Midbrain (tissue), 1 donor: ENCODE data around the gene VSTM4.

Source experiments
- DNase-seq: peaks from one replicate; lab custom pipeline; 2025; lab: John Stamatoyannopoulos, UW

VSTM4 gene, protein sequence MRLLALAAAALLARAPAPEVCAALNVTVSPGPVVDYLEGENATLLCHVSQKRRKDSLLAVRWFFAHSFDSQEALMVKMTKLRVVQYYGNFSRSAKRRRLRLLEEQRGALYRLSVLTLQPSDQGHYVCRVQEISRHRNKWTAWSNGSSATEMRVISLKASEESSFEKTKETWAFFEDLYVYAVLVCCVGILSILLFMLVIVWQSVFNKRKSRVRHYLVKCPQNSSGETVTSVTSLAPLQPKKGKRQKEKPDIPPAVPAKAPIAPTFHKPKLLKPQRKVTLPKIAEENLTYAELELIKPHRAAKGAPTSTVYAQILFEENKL

GRCh38 chr10:49115015-49115795 lies at the start of gene VSTM4:
Gene VSTM4, minus strand, starts transcription at chr10:49115522. Its CDS starts 37 bp downstream, at chr10:49115485.
- peak; percentile 63 for DNase-seq

GRCh38 chr10:49164559-49165188 lies 49.4 kb upstream of the VSTM4 start:
- peak; percentile 7 for DNase-seq

GRCh38 chr10:49163741-49164140 lies 48.4 kb upstream of the VSTM4 start:
- no peak for DNase-seq

DNA sequence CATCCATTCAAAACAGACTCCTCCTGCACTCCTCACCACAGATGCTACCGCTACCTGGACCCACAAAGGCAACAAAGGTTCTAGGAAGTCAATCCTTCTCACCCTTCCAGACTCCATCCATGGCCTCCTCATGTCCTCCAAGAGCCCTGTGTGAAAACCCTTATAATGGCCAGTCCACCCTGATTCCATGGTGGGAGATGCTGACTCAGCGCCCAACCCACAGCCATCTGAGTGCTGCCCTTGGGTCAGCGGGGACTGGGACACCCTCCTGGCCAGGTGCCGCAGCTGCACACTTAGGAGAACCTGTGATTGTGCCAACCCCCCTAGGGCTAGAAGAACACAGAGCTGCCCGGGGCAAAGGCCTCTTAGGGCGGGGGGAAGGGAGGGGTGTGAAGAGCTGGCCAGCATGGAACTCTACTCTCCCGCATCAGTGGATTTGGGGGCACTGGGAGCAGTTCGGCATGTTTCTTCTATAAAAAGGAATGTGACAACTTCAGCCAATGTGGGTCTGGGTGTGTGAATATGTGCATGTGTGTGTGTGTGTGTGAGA lies 47.5 kb upstream of the VSTM4 start:
- no peak for DNase-seq

DNA sequence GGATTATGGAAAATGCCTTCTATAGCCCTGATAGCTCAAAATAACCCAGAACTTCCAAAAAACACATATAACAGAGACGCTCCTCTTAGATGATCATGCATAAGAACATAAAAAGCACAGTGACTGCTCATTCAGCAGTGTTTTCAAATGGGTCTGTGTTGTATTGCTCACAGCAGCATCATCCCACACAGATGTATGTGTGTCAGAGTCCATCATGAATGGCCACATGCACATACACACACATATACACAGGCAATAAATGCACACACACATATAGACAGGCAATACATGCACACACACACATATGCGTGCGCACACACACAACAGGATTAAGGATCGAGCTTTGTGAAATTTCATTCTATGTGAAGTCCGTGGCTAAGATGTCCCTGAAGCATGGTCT lies 46.7 kb upstream of the VSTM4 start:
- DNase-seq = no peak

GRCh38 chr10:49161411-49161997 lies 46.2 kb upstream of the VSTM4 start:
- peak; percentile 33 for DNase-seq

GRCh38 chr10:49160814-49161213 lies 45.5 kb upstream of the VSTM4 start:
- DNase-seq = no peak

- DNase-seq = no peak
Observed at GRCh38 chr10:49160110-49160509, 44.8 kb upstream of the VSTM4 start.

- DNase-seq = no peak
Observed at GRCh38 chr10:49158915-49159314, 43.6 kb upstream of the VSTM4 start.

- no peak for DNase-seq
Observed at GRCh38 chr10:49158404-49158803, 43.1 kb upstream of the VSTM4 start.

GRCh38 chr10:49157229-49157628 lies 41.9 kb upstream of the VSTM4 start:
- DNase-seq = no peak

- no peak for DNase-seq
Observed at GRCh38 chr10:49154641-49155040, 39.3 kb upstream of the VSTM4 start.

DNA sequence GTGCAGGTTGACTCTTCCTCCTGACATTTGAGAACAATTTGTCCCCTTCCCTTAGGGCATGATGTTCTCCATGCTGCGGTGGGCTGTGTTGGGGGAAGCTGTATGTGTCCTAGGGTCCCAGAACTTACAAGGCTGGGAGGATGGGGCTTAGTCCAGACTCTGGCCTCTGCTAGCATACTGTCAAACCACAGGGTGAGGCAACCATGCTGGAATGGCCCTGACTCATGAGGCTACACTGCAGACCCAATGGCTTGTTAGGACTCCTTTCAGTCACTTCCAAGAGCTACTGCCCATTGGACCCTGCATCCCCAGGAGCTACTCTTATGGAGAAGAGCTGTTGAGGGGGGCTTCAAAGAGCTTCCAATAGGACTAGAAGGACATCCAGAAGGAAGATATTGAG lies 38.6 kb upstream of the VSTM4 start:
- DNase-seq = no peak

- DNase-seq = no peak
Observed at GRCh38 chr10:49153115-49153514, 37.8 kb upstream of the VSTM4 start.

DNA sequence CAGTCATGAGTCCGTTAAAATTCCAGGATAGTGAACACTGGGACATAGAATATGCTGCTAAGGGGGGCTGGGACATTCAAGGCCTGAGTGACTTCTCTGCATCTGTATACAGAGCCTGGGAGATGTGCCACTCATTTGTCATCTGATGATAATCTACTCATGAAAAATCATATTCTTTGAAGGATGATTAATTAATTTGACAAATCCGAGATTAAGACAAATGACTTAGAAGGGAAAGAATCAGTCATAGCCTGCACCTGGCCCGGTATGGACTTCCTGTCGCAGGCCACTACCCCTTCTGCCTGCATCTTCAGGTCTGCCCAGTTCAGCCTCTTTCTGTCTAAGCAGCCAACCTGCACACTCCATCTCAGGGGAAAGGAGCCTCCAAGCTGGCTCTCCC lies 37.3 kb upstream of the VSTM4 start:
- DNase-seq = no peak

DNA sequence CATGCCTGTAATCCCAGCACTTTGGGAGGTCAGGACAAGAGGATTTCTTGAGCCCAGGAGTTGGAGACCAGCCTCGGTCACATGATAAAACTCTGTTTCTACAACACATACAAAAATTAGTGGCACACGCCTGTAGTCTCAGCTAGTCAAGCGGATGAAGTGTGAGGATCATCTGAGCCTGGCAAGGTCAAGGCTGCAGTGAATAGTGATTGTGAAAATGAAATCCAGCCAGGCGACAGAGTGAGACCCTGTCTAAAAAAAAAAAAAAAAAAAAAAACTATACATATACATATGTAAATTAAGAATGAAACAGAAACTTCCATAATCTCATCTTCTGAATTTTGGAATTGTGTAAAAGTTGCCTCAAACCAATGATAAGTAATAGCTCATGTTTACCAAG lies 36.7 kb upstream of the VSTM4 start:
- DNase-seq = no peak

- no peak for DNase-seq
Observed at GRCh38 chr10:49151481-49151880, 36.2 kb upstream of the VSTM4 start.

- no peak for DNase-seq
Observed at GRCh38 chr10:49151025-49151445, 35.7 kb upstream of the VSTM4 start.

DNA sequence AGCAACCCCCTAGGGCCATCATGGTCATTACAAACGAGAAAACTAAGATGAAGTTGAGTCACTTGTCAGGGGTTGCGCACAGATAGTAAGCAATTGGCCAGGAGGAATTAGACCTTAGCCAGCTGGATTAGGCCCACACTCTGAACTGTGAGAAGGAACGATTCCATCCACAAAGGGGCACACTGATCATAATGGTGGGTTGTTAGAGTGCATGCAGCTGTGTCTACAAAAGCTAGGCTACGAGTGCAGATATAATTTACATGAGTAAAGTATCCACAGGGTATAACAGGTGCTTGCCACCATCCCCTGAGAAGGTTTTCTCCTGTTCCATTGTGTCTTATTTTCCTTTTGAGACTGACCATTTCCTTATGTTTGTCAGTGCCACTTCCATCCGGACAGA lies 35.1 kb upstream of the VSTM4 start:
- no peak for DNase-seq

GRCh38 chr10:49149881-49150280 lies 34.6 kb upstream of the VSTM4 start:
- DNase-seq = no peak

DNA sequence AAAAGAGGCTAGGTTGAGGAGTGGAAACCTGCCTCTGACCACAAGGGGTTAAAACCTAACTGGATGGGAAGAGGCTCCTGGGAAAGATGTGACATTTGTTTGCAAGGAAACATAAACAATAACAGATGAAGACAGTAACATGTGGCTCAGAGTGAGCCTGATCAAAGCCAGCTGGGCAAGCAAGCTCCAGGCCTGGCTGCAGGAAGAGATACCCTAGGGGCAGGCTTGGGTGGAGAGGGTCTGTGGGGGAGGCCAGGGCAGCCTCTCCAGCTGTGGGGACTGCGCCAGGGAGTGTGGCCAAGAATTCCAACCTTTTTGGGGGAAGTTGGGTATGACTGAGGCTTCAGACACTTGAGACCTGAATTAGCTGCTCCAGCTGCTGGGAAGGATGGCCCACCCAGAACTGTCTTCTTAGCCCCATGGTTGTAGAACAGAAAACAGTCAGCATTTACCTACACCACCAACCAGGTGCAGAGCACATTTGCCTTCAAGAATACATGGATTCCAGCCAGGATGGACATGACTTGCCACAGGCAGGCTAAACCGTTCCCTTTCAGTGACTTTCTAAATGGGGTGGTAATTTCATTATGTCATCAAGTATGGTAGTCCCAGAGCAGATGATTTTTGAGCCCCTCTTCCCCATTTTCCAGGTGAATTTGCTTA lies 28.9 kb upstream of the VSTM4 start:
- no peak for DNase-seq

GRCh38 chr10:49143249-49143648 lies 27.9 kb upstream of the VSTM4 start:
- no peak for DNase-seq
